ENCODE data around the gene RPL38.

Gene RPL38

DNA sequence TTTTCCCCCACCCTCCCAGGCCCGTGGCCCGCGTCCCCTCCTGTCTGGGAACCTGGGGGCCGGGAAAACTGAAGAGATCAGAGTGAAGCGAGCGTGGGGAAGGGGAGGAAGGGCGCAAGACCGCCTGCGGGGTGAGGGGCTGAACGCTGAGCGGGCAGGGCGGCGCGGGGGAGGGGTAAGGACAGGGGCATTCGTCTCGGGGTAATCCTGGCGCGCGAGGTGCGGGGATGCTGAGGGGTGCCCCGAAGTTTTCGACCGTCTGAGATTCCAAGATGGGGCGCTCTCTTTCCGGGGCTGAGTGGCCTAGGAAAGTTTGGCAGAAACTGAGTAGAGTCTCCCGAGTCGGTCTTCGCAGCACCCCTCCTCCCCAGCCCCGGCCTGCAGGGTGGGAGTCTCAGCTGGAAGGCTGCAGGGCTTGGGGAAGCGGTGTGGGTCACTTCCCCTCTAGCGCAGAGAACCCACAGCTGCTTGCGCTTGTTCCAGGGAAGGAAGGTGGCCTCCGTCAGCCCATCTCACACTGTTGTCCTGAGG is 10.4 kb downstream of the RPL38 start:
- DNase-seq (ENCODE audit: low read depth): no peak
- TF ChIP-seq, protein P1, sequence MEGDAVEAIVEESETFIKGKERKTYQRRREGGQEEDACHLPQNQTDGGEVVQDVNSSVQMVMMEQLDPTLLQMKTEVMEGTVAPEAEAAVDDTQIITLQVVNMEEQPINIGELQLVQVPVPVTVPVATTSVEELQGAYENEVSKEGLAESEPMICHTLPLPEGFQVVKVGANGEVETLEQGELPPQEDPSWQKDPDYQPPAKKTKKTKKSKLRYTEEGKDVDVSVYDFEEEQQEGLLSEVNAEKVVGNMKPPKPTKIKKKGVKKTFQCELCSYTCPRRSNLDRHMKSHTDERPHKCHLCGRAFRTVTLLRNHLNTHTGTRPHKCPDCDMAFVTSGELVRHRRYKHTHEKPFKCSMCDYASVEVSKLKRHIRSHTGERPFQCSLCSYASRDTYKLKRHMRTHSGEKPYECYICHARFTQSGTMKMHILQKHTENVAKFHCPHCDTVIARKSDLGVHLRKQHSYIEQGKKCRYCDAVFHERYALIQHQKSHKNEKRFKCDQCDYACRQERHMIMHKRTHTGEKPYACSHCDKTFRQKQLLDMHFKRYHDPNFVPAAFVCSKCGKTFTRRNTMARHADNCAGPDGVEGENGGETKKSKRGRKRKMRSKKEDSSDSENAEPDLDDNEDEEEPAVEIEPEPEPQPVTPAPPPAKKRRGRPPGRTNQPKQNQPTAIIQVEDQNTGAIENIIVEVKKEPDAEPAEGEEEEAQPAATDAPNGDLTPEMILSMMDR (IDR thresholded peaks at IDR 0.05; ENCODE audit: insufficient read depth, low read depth, low read length, missing control alignments): no peak
- H3K4me3 ChIP-seq (ENCODE audit: low read length): peak overlapping the region; percentile 37

DNA sequence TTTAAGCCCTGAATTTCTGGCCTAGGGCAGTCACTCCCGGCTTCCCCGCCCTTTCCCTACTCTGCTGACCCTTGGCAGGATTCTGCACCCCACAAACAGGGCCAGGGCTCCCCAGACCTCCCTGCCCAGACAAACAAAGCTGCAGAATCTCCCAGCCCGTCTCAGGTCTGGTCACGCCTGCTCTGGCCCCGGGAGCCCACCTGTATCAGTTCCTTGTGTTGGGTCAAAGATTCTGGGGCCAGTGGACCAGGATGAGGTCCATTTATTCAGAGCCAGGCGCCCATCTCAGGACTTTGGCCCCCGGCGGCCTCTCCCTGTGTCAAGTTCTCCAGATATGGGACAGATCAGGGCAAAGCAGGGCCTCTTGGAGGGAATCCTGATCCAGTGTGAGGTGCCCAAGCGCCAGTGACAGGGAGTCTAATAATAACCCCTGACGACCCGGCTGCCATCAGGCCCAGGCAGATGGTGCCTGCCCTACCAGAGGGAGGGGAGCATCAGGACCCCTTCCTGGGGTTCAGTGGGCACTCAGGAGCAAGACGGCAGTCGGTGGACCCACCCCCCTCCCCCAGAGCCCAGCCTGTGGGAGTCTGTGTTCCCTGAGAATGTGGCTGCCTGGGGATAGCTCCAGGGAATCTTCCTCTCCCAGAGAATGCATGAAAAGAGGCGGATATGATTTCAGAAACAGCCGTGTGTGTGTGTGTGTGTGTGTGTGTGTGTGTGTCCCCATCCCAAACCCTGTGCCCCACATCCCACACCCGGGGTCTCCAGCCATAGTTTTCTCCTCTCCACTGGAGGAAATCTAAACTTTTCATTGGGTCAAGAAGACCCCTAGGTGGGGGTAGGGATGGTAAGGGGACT is 11.2 kb downstream of the RPL38 start:
- no peak for DNase-seq (ENCODE audit: low read depth)
- no peak overlapping the region for H3K4me3 ChIP-seq (ENCODE audit: low read length)
- TF ChIP-seq, protein P1 (IDR thresholded peaks at IDR 0.05; ENCODE audit: insufficient read depth, low read depth, low read length, missing control alignments): no peak

DNA sequence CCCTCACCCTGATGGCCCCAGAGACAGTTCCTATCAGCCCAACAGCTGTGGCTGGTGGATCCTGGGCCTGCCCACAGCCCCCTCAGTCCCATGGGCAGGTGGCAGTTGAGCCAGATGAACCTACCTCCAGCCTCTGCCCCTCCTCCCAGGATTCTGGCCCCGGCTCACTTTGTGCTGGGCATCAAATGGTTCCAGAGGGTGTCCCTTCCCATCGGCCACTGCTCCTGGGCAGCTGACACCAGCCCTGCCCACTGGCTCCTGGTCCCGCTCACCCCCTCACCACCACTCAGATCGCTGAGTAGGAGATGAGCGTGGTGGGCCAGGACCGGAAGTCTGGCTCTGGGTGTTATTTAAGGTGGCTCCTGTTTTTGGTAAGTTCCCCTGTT is 11.9 kb downstream of the RPL38 start:
- no peak overlapping the region for H3K4me3 ChIP-seq (ENCODE audit: low read length)
- TF ChIP-seq, protein P1 (IDR thresholded peaks at IDR 0.05; ENCODE audit: insufficient read depth, low read depth, low read length, missing control alignments): no peak
- DNase-seq (ENCODE audit: low read depth): no peak

- H3K4me3 ChIP-seq (ENCODE audit: low read length): no peak overlapping the region
- no peak for DNase-seq (ENCODE audit: low read depth)
- TF ChIP-seq, protein P1 (IDR thresholded peaks at IDR 0.05; ENCODE audit: insufficient read depth, low read depth, low read length, missing control alignments): no peak
These were observed 13.0 kb downstream of the RPL38 start for GRCh38 chr17:74216505-74216904.

DNA sequence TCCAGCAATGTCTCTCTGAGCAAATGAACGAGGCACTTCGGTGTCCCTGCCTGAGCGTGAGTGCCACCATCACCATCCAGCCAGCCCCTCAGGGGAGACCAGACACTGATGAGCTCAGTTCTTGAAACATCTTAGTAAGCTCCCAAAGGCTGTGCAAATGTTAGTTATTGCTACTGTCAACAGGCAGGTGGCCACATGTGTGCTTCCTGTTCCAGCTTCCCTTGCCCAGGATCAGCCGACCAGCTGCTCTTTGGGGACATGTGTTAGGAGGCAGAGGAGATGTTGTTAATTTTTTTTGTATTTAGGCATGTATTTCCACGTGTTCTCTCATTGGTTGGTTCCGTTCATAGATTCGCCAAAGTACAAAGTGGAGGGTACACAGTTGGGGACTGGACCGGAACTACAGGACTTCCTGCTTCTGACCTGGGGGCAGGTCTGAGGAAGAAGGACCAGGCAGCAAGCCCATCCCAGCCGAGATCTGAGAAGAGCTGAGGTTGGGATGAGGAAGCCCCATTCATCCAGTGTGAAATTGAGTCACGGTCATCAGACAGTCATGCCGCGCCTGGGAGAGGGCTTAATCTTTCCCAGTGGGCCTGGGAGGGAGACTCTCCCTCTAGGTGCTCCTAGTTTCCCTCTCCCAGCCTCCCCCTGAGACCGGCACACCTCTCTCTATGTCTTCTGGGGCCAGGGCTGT is 13.7 kb downstream of the RPL38 start:
- TF ChIP-seq, protein P1 (IDR thresholded peaks at IDR 0.05; ENCODE audit: insufficient read depth, low read depth, low read length, missing control alignments): no peak

GRCh38 chr17:74217888-74218287 is 14.4 kb downstream of the RPL38 start:
- DNase-seq (ENCODE audit: low read depth): no peak
- TF ChIP-seq, protein P1 (IDR thresholded peaks at IDR 0.05; ENCODE audit: insufficient read depth, low read depth, low read length, missing control alignments): no peak

More for the DNA sequence above, 13.7 kb downstream of the RPL38 start:
- H3K4me3 ChIP-seq (ENCODE audit: low read length): no peak overlapping the region
- DNase-seq (ENCODE audit: low read depth): no peak

More at GRCh38 chr17:74217888-74218287, 14.4 kb downstream of the RPL38 start:
- no peak overlapping the region for H3K4me3 ChIP-seq (ENCODE audit: low read length)

Measured in epithelial cell of esophagus (primary cell).